ENCODE measurements around the gene DOCK3. TPM values are rescaled to one million over a fixed set of nuclear protein-coding genes. Genes with fewer than 3 reads are reported as not detected.

DOCK3 gene
- total RNA-seq, 2 donors from 2014 or later = 7.7 to 8.5 TPM

DNA sequence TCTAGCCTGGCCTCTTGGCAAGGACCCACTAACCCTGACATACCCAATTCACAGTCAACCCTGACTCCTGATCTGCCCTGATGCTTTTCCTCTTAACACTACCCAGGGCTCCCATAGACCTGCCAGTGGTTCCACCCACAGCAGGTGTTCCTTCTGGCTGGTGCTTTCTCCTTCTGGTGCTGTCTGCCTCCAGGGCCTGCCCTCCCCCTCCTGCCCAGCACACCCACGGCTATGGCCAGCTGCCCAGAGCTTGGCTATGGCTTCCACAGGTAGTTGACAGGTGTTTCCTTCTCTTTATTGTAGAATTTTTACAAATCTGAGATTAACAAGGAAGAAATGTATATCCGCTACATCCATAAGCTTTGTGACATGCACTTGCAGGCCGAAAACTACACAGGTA is 663.9 kb downstream of the DOCK3 start:
- Histone ChIP-seq H3K4me1 (ENCODE audit: control insufficient read depth, insufficient read depth, low read length) (peaks cover 13% of the 10 kb centered on the region), H3K9ac (ENCODE audit: extremely low read depth, low read length, poor library complexity, severe bottlenecking) (no peak overlapping the region), H3K27ac (ENCODE audit: low read depth, low read length) (no peak overlapping the region), H3K27me3 (ENCODE audit: control insufficient read depth, insufficient read depth, low read length, poor library complexity, severe bottlenecking) (no peaks in the 10 kb centered on the region), H3K9me3 (ENCODE audit: control insufficient read depth, low read length) (no peaks in the 10 kb centered on the region), H3K4me3 (ENCODE audit: low read length) (no peak overlapping the region), H3K36me3 (ENCODE audit: control insufficient read depth, insufficient read depth, low read length) (no peaks in the 10 kb centered on the region)
- no peaks in the 10 kb centered on the region for H3K9me3 Mint-ChIP-seq
- peaks cover 27% of the 10 kb centered on the region for H3K4me1 Mint-ChIP-seq
- no peaks in the 10 kb centered on the region for H3K27me3 Mint-ChIP-seq (ENCODE audit: insufficient read depth)
- H3K27ac Mint-ChIP-seq = peak overlapping the region; percentile 13
- TF ChIP-seq CTCF (conservative IDR thresholded peaks at IDR 0.05) = no peak
- peak; percentile 14 for DNase-seq
- H3K36me3 Mint-ChIP-seq (ENCODE audit: low read depth) = peaks cover 2% of the 10 kb centered on the region
- no peak overlapping the region for H3K4me3 Mint-ChIP-seq
- 94% methylated on average over 2 to 3 of the region's 3 CpGs for WGBS, 2 experiments (ENCODE audit: insufficient coverage in 1 of 2, insufficient read length in 1 of 2)

DNA sequence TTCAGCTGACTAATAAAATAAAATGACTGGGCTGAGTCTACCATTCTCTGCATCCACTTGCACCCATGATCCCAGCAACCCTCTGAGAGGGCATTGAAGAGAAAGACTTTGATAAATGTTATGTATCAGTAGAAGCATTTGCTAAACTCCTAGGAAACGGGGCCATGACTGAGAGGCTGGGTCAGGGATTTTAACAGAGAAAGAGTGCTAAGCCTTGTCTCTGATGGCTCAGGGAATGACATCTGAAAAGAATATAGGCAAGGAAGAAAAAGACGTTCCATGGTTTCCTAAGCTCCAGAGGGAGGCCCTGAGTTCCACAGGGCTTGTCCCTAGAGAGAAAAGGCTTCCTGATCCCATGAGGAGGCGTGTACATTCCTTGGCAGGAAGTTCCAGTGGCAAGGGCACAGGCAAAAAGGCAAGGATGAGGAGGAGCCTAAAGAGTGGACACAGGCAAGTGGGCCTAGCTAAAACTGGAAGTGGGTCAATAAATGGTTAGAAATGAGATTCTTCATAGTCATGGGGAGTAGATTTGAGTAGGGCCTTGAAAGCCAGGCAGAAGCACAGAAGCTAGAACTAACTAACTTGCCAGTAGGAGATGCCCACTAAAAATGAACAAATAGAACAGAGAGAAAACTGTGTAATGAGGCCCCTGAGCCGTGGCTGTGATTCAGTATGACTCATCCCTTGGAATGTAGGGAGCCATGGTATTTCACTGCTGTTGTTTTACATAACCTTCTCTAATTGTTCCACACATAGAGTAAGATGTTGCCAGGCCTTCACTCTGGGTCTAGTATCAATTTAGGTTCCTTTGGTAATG is 665.5 kb downstream of the DOCK3 start:
- no peak overlapping the region for H3K4me3 Mint-ChIP-seq
- H3K4me1 ChIP-seq (ENCODE audit: control insufficient read depth, insufficient read depth, low read length) = peaks cover 13% of the 10 kb centered on the region
- no peak overlapping the region for H3K9ac ChIP-seq (ENCODE audit: extremely low read depth, low read length, poor library complexity, severe bottlenecking)
- no peak for TF ChIP-seq CTCF (conservative IDR thresholded peaks at IDR 0.05)
- peak overlapping the region; percentile 71 for H3K27ac Mint-ChIP-seq
- no peaks in the 10 kb centered on the region for H3K36me3 ChIP-seq (ENCODE audit: control insufficient read depth, insufficient read depth, low read length)
- H3K9me3 Mint-ChIP-seq = no peaks in the 10 kb centered on the region
- WGBS, 2 experiments (ENCODE audit: insufficient coverage in 1 of 2, insufficient read length in 1 of 2) = 67 to 84% methylated on average over 3 to 4 of the region's 4 CpGs
- H3K9me3 ChIP-seq (ENCODE audit: control insufficient read depth, low read length) = no peaks in the 10 kb centered on the region
- H3K4me3 ChIP-seq (ENCODE audit: low read length) = no peak overlapping the region
- peak; percentile 55 for DNase-seq
- no peak overlapping the region for H3K27ac ChIP-seq (ENCODE audit: low read depth, low read length)
- no peaks in the 10 kb centered on the region for H3K27me3 Mint-ChIP-seq (ENCODE audit: insufficient read depth)
- peaks cover 2% of the 10 kb centered on the region for H3K36me3 Mint-ChIP-seq (ENCODE audit: low read depth)
- no peaks in the 10 kb centered on the region for H3K27me3 ChIP-seq (ENCODE audit: control insufficient read depth, insufficient read depth, low read length, poor library complexity, severe bottlenecking)
- peaks cover 21% of the 10 kb centered on the region for H3K4me1 Mint-ChIP-seq

- H3K27me3 Mint-ChIP-seq (ENCODE audit: insufficient read depth) = no peaks in the 10 kb centered on the region
- Histone ChIP-seq H3K36me3 (ENCODE audit: control insufficient read depth, insufficient read depth, low read length) (no peaks in the 10 kb centered on the region), H3K9ac (ENCODE audit: extremely low read depth, low read length, poor library complexity, severe bottlenecking) (no peak overlapping the region), H3K4me1 (ENCODE audit: control insufficient read depth, insufficient read depth, low read length) (peaks cover 13% of the 10 kb centered on the region), H3K27ac (ENCODE audit: low read depth, low read length) (no peak overlapping the region), H3K9me3 (ENCODE audit: control insufficient read depth, low read length) (no peaks in the 10 kb centered on the region), H3K27me3 (ENCODE audit: control insufficient read depth, insufficient read depth, low read length, poor library complexity, severe bottlenecking) (no peaks in the 10 kb centered on the region), H3K4me3 (ENCODE audit: low read length) (no peak overlapping the region)
- peaks cover 21% of the 10 kb centered on the region for H3K4me1 Mint-ChIP-seq
- TF ChIP-seq CTCF (conservative IDR thresholded peaks at IDR 0.05) = no peak
- peak overlapping the region; percentile 64 for H3K27ac Mint-ChIP-seq
- no peak overlapping the region for H3K4me3 Mint-ChIP-seq
- peaks cover 2% of the 10 kb centered on the region for H3K36me3 Mint-ChIP-seq (ENCODE audit: low read depth)
- DNase-seq = peak; percentile 38
- WGBS, 2 experiments (ENCODE audit: insufficient coverage in 1 of 2, insufficient read length in 1 of 2) = 87 to 91% methylated on average over 8 of the region's 8 CpGs
- peaks cover under 1% of the 10 kb centered on the region for H3K9me3 Mint-ChIP-seq
These were observed 666.4 kb downstream of the DOCK3 start for GRCh38 chr3:51340989-51341636.
